C4-2B (cell line): ENCODE results near the gene EGLN1.
A peak's percentile ranks its signal among the peaks of the same experiment; 100 is the strongest.

Experiments used
- H3K27ac ChIP-seq: fragments of 450-650 bp; 2 replicates; pipeline ENCODE4 v1.5.1; 2017
- CTCF ChIP-seq: fragments of 450-650 bp; conservative IDR thresholded peaks from 2 replicates; pipeline ENCODE4 v1.5.1; 2017; ENCODE audit warnings: mild to moderate bottlenecking
- ZFX ChIP-seq: fragments of 450-650 bp; IDR thresholded peaks from 2 replicates; pipeline ENCODE4 v1.6.1; 2017

EGLN1 gene

GRCh38 chr1:231372501-231372900 lies 49.6 kb downstream of the EGLN1 start:
- H3K27ac ChIP-seq: no peak overlapping the region
- no peak for TF ChIP-seq ZFX

- no peak overlapping the region for H3K27ac ChIP-seq
- TF ChIP-seq ZFX (no peak), CTCF (0 out of 2 replicates have a peak, but pooled peaks have one; percentile 7)
Measured at GRCh38 chr1:231369282-231369681, 52.8 kb downstream of the EGLN1 start.

- H3K27ac ChIP-seq: no peak overlapping the region
- no peak for TF ChIP-seq CTCF
- no peak for TF ChIP-seq ZFX
Measured at GRCh38 chr1:231364192-231364591, 57.9 kb downstream of the EGLN1 start.

- TF ChIP-seq ZFX: no peak
- TF ChIP-seq CTCF: no peak
- no peak overlapping the region for H3K27ac ChIP-seq
Measured at GRCh38 chr1:231363624-231364023, 58.5 kb downstream of the EGLN1 start.

- no peak overlapping the region for H3K27ac ChIP-seq
- TF ChIP-seq ZFX: no peak
- no peak for TF ChIP-seq CTCF
Measured at GRCh38 chr1:231362325-231362724, 59.8 kb downstream of the EGLN1 start.

- TF ChIP-seq ZFX (no peak), CTCF (no peak)
Measured at GRCh38 chr1:231359113-231359512, 63.0 kb downstream of the EGLN1 start.

GRCh38 chr1:231357831-231358354 lies 64.2 kb downstream of the EGLN1 start:
- peak; percentile 88 for TF ChIP-seq CTCF
- TF ChIP-seq ZFX: no peak
- no peak overlapping the region for H3K27ac ChIP-seq

More at GRCh38 chr1:231359113-231359512, 63.0 kb downstream of the EGLN1 start:
- H3K27ac ChIP-seq: no peak overlapping the region

GRCh38 chr1:231357187-231357772 lies 64.8 kb downstream of the EGLN1 start:
- TF ChIP-seq ZFX (no peak), CTCF (no peak)
- no peak overlapping the region for H3K27ac ChIP-seq
